Mesendoderm (in vitro differentiated cells): Measurements from ENCODE around the gene DNAJC3.
"Not testable (repeated sequence)": the region's sequence is repeated elsewhere in the genome, so short reads cannot be mapped to it uniquely, and the experiment has no call there.

Source experiments
- DNase-seq: peaks from one replicate; pipeline ENCODE4 v3.0.0; 2013
- H2AK5ac ChIP-seq: 2 replicates; pipeline ENCODE4 v1.6.1; 2013; ENCODE audit warnings: low read length, inconsistent platforms
- H2BK120ac ChIP-seq: 2 replicates; pipeline ENCODE4 v1.6.1; 2013; ENCODE audit warnings: low read depth, mild to moderate bottlenecking, low read length, moderate library complexity, mixed read lengths
- H2BK15ac ChIP-seq: replicated peaks from 2 replicates; pipeline ENCODE4 v1.6.1; 2013; ENCODE audit warnings: low read depth, mild to moderate bottlenecking, moderate library complexity
- H2BK5ac ChIP-seq: 2 replicates; pipeline ENCODE4 v1.6.1; 2013; ENCODE audit warnings: low read length, inconsistent platforms
- H3K18ac ChIP-seq: 2 replicates; pipeline ENCODE4 v1.6.1; 2013; ENCODE audit warnings: mild to moderate bottlenecking, low read length, mixed read lengths
- H3K23ac ChIP-seq: one replicate; pipeline ENCODE4 v1.6.1; 2013; ENCODE audit warnings: low read length
- H3K27ac ChIP-seq: 2 replicates; pipeline ENCODE4 v1.5.1; 2013; ENCODE audit warnings: low read depth, mild to moderate bottlenecking, inconsistent platforms, low read length, moderate library complexity
- H3K27me3 ChIP-seq: 2 replicates; pipeline ENCODE4 v1.6.1; 2013; ENCODE audit warnings: low read length, control low read depth, mild to moderate bottlenecking, inconsistent platforms; ENCODE audit not compliant: insufficient read depth, poor library complexity
- H3K36me3 ChIP-seq: 2 replicates; pipeline ENCODE4 v1.6.1; 2013; ENCODE audit warnings: low read length, inconsistent platforms; ENCODE audit not compliant: control insufficient read depth, insufficient read depth
- H3K4ac ChIP-seq: one replicate; pipeline ENCODE4 v1.6.1; 2013; ENCODE audit warnings: low read depth, mild to moderate bottlenecking, low read length, moderate library complexity
- H3K4me1 ChIP-seq: 2 replicates; pipeline ENCODE4 v1.6.1; 2013; ENCODE audit warnings: low read depth, low read length, inconsistent platforms; ENCODE audit not compliant: control insufficient read depth
- H3K4me2 ChIP-seq: 2 replicates; pipeline ENCODE4 v1.6.1; 2013; ENCODE audit warnings: low read length
- H3K4me3 ChIP-seq: 2 replicates; pipeline ENCODE4 v1.5.1; 2013; ENCODE audit warnings: mild to moderate bottlenecking, low read length
- H3K56ac ChIP-seq: one replicate; pipeline ENCODE4 v1.6.1; 2013; ENCODE audit warnings: low read length
- H3K79me1 ChIP-seq: 2 replicates; pipeline ENCODE4 v1.6.1; 2013; ENCODE audit warnings: low read length, inconsistent platforms
- H3K79me2 ChIP-seq: 2 replicates; pipeline ENCODE4 v1.6.1; 2013; ENCODE audit warnings: mild to moderate bottlenecking, low read length; ENCODE audit not compliant: control insufficient read depth, insufficient read depth
- H3K9ac ChIP-seq: 2 replicates; pipeline ENCODE4 v1.6.1; 2013; ENCODE audit warnings: low read length, inconsistent platforms
- H4K5ac ChIP-seq: one replicate; pipeline ENCODE4 v1.6.1; 2013; ENCODE audit warnings: low read length
- H4K8ac ChIP-seq: one replicate; pipeline ENCODE4 v1.6.1; 2013; ENCODE audit warnings: low read depth, mild to moderate bottlenecking, control low read depth, low read length, moderate library complexity
- WGBS: extraction: QIAGEN DNeasy Blood & Tissue Kit; methylation state at CpG from one replicate; pipeline ENCODE4 v1.1.7; 2013; ENCODE audit warnings: low lambda C conversion rate, missing lambda C conversion rate; ENCODE audit not compliant: insufficient coverage; ENCODE audit errors: extremely low coverage; 5-methylcytosine and 5-hydroxymethylcytosine counted together

DNAJC3 gene

GRCh38 chr13:95789315-95789714, 112.4 kb downstream of the DNAJC3 start:
- not testable (repeated sequence) for H3K27me3 ChIP-seq, H3K4me3 ChIP-seq, H3K4ac ChIP-seq, H4K8ac ChIP-seq, H3K4me1 ChIP-seq, H3K27ac ChIP-seq, H3K79me2 ChIP-seq, H2BK15ac ChIP-seq, H3K4me2 ChIP-seq, H3K23ac ChIP-seq, DNase-seq, H2BK120ac ChIP-seq, H2BK5ac ChIP-seq, H3K56ac ChIP-seq, H3K36me3 ChIP-seq, H2AK5ac ChIP-seq, H3K9ac ChIP-seq, H3K18ac ChIP-seq, H3K79me1 ChIP-seq, H4K5ac ChIP-seq

GRCh38 chr13:95791084-95791722, 114.3 kb downstream of the DNAJC3 start:
- Histone ChIP-seq H2BK5ac (no peak overlapping the region), H3K36me3 (peaks cover 3% of the 10 kb centered on the region), H4K8ac (no peak overlapping the region), H3K56ac (no peak overlapping the region), H3K4me1 (no peaks in the 10 kb centered on the region), H4K5ac (no peak overlapping the region), H3K79me1 (no peaks in the 10 kb centered on the region), H3K9ac (no peak overlapping the region), H3K4me2 (no peak overlapping the region), H2BK15ac (no peak overlapping the region), H3K27ac (no peak overlapping the region), H2BK120ac (no peak overlapping the region), H3K18ac (no peak overlapping the region), H3K79me2 (no peaks in the 10 kb centered on the region), H3K4me3 (no peak overlapping the region), H2AK5ac (no peak overlapping the region), H3K27me3 (no peaks in the 10 kb centered on the region), H3K23ac (no peak overlapping the region), H3K4ac (no peak overlapping the region)
- WGBS: no CpG with 5 or more reads among the region's 7 CpGs
- DNase-seq: no peak

GRCh38 chr13:95793018-95793555, 116.1 kb downstream of the DNAJC3 start:
- no peak overlapping the region for H3K4ac ChIP-seq
- no peak overlapping the region for H2BK5ac ChIP-seq
- H3K9ac ChIP-seq: no peak overlapping the region
- no peaks in the 10 kb centered on the region for H3K4me1 ChIP-seq
- no peaks in the 10 kb centered on the region for H3K79me1 ChIP-seq
- WGBS: no CpG with 5 or more reads among the region's 3 CpGs
- H3K18ac ChIP-seq: no peak overlapping the region
- no peak overlapping the region for H2BK120ac ChIP-seq
- H3K4me2 ChIP-seq: no peak overlapping the region
- DNase-seq: no peak
- no peak overlapping the region for H2AK5ac ChIP-seq
- H4K5ac ChIP-seq: no peak overlapping the region
- no peak overlapping the region for H4K8ac ChIP-seq
- no peaks in the 10 kb centered on the region for H3K27me3 ChIP-seq
- H3K79me2 ChIP-seq: no peaks in the 10 kb centered on the region
- H3K4me3 ChIP-seq: no peak overlapping the region
- H2BK15ac ChIP-seq: no peak overlapping the region
- peaks cover 3% of the 10 kb centered on the region for H3K36me3 ChIP-seq
- no peak overlapping the region for H3K23ac ChIP-seq
- H3K27ac ChIP-seq: no peak overlapping the region
- no peak overlapping the region for H3K56ac ChIP-seq

DNA sequence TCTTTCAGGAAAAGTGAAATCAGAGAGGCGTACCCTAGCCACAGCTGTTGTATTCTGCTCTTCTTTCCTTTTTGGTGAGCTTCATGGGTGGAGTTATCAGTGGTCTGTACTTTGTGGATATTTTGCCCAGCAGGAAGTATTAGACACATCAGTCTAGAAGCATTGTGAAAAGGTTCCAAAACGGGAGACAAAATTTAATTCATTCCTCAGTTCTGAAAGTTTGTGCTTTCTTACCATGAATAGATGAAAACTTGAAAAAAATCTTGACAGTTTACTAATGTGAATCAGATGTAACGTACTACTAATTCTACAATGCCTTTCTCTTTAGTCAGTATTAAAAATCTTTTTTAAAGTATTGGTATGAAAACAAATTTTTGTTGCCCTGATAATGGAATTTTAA, 116.8 kb downstream of the DNAJC3 start:
- no CpG with 5 or more reads among the region's 3 CpGs for WGBS

DNA sequence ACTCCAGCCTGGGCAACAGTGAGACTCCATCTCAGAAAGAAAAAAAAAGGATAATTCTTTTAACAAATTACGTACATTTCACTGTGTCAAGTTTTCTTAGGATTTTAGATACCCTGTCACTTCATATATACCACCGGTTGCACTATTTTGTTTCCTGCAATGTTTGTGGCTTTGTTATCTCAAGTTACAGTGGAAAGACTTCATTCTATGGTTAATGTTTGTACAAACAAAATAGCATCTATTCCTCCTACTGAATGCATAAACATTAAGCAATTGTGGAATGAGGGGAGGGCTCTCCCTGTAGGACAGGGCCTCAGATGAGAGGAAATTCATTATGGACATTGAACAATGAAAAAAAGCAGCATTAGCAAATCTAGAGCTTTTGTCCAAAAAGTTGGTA, 120.1 kb downstream of the DNAJC3 start:
- Histone ChIP-seq H3K23ac (no peak overlapping the region), H3K27me3 (no peaks in the 10 kb centered on the region), H2AK5ac (no peak overlapping the region), H3K36me3 (peaks cover 3% of the 10 kb centered on the region), H3K4me1 (peaks cover 3% of the 10 kb centered on the region), H3K9ac (no peak overlapping the region), H3K56ac (no peak overlapping the region), H2BK120ac (no peak overlapping the region), H2BK15ac (no peak overlapping the region), H3K4me3 (no peak overlapping the region), H3K79me2 (no peaks in the 10 kb centered on the region), H2BK5ac (no peak overlapping the region), H4K5ac (no peak overlapping the region), H3K4me2 (no peak overlapping the region), H3K79me1 (no peaks in the 10 kb centered on the region), H3K18ac (no peak overlapping the region), H3K27ac (no peak overlapping the region), H4K8ac (no peak overlapping the region), H3K4ac (no peak overlapping the region)
- no peak for DNase-seq
- no CpG with 5 or more reads among the region's 2 CpGs for WGBS

More for the DNA sequence above, 116.8 kb downstream of the DNAJC3 start:
- no peak overlapping the region for H2BK15ac ChIP-seq
- H3K27me3 ChIP-seq: no peaks in the 10 kb centered on the region
- H3K23ac ChIP-seq: no peak overlapping the region
- H3K79me2 ChIP-seq: no peaks in the 10 kb centered on the region
- no peak overlapping the region for H4K5ac ChIP-seq
- H3K4ac ChIP-seq: no peak overlapping the region
- H3K56ac ChIP-seq: no peak overlapping the region
- H3K18ac ChIP-seq: no peak overlapping the region
- H3K4me3 ChIP-seq: no peak overlapping the region
- no peak overlapping the region for H3K4me2 ChIP-seq
- peaks cover 3% of the 10 kb centered on the region for H3K36me3 ChIP-seq
- H3K9ac ChIP-seq: no peak overlapping the region
- H4K8ac ChIP-seq: no peak overlapping the region
- H3K4me1 ChIP-seq: no peaks in the 10 kb centered on the region
- no peak overlapping the region for H2AK5ac ChIP-seq
- H3K79me1 ChIP-seq: no peaks in the 10 kb centered on the region
- DNase-seq: no peak
- no peak overlapping the region for H3K27ac ChIP-seq
- H2BK120ac ChIP-seq: no peak overlapping the region
- no peak overlapping the region for H2BK5ac ChIP-seq

- DNase-seq: no peak
- no peaks in the 10 kb centered on the region for H3K79me1 ChIP-seq
- H3K4me1 ChIP-seq: peaks cover 3% of the 10 kb centered on the region
- no peak overlapping the region for H2BK120ac ChIP-seq
- H2BK15ac ChIP-seq: no peak overlapping the region
- no peaks in the 10 kb centered on the region for H3K27me3 ChIP-seq
- H3K27ac ChIP-seq: no peak overlapping the region
- no peak overlapping the region for H2AK5ac ChIP-seq
- H4K8ac ChIP-seq: no peak overlapping the region
- H4K5ac ChIP-seq: no peak overlapping the region
- no peak overlapping the region for H3K23ac ChIP-seq
- H3K18ac ChIP-seq: no peak overlapping the region
- no peak overlapping the region for H3K4ac ChIP-seq
- no peak overlapping the region for H3K9ac ChIP-seq
- WGBS: no CpG with 5 or more reads among the region's 1 CpG
- H3K4me2 ChIP-seq: no peak overlapping the region
- H3K4me3 ChIP-seq: no peak overlapping the region
- no peak overlapping the region for H2BK5ac ChIP-seq
- no peaks in the 10 kb centered on the region for H3K79me2 ChIP-seq
- no peaks in the 10 kb centered on the region for H3K36me3 ChIP-seq
- H3K56ac ChIP-seq: no peak overlapping the region
Observed at GRCh38 chr13:95800436-95800835, 123.5 kb downstream of the DNAJC3 start.
